Stomach (tissue), 4 donors: Measurements from ENCODE around the gene SS18.

Experiments
- EP300 ChIP-seq: sonication (generic); formaldehyde crosslinking; IDR thresholded peaks from one replicate; pipeline ENCODE4 v1.6.1; 2017; ENCODE audit warnings: antibody characterized with exemption
- POLR2A ChIP-seq, 4 donors: fragments of 450-650 bp; IDR thresholded peaks; one replicate each; pipeline ENCODE4 v1.6.1; 2016; ENCODE audit warnings: antibody characterized with exemption in 4 of 4, control low read depth in 2 of 4, mild to moderate bottlenecking in 1 of 4, moderate library complexity in 1 of 4
- POLR2AphosphoS5 ChIP-seq, 3 donors: sonication (generic); formaldehyde crosslinking; IDR thresholded peaks; one replicate each; pipeline ENCODE4 v1.6.1; 2016; ENCODE audit warnings: antibody characterized with exemption in 3 of 3
- TF ChIP-seq, protein P1 (sequence below), 7 experiments: fragments of 450-650 bp in 4 of 7; fragments of 200-600 bp in 3 of 7; sonication (generic) in 3 of 7; IDR thresholded peaks; one replicate each; pipeline ENCODE4 v1.5.1; 2016 to 2019; ENCODE audit warnings: antibody characterized with exemption in 7 of 7, control low read depth in 2 of 7, mild to moderate bottlenecking in 1 of 7

DNA sequence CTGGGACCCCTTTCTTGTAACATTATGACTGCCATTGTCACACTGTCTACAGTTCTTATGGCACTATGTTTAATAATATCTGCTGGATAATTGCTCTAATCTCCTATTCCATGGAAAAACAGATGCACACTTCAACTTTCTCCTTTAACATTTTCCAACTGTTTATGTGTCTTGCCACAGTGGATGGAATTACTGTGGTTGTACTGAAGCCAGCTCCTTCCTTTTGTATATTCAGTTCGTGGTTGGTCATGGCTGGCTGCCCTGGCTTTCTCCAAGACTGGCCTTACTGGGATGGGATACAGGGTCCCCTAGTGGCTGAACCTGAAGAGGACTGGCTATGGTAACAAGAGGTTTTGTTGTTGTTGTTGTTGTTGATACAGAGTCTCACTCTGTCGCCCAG is 113.9 kb downstream of the SS18 start:
- TF ChIP-seq, protein P1, sequence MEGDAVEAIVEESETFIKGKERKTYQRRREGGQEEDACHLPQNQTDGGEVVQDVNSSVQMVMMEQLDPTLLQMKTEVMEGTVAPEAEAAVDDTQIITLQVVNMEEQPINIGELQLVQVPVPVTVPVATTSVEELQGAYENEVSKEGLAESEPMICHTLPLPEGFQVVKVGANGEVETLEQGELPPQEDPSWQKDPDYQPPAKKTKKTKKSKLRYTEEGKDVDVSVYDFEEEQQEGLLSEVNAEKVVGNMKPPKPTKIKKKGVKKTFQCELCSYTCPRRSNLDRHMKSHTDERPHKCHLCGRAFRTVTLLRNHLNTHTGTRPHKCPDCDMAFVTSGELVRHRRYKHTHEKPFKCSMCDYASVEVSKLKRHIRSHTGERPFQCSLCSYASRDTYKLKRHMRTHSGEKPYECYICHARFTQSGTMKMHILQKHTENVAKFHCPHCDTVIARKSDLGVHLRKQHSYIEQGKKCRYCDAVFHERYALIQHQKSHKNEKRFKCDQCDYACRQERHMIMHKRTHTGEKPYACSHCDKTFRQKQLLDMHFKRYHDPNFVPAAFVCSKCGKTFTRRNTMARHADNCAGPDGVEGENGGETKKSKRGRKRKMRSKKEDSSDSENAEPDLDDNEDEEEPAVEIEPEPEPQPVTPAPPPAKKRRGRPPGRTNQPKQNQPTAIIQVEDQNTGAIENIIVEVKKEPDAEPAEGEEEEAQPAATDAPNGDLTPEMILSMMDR (IDR thresholded peaks at IDR 0.05), result no peak
- TF ChIP-seq POLR2A (IDR thresholded peaks at IDR 0.05), result no peak
- no peak for TF ChIP-seq POLR2AphosphoS5 (IDR thresholded peaks at IDR 0.05)
- no peak for TF ChIP-seq EP300
